ENCODE results near the gene MYBPH.

The MYBPH gene

GRCh38 chr1:203148579-203148978 is 27.0 kb downstream of the MYBPH start:
- DNase-seq (ENCODE audit: low read depth, low spot score): no peak

GRCh38 chr1:203148127-203148526 is 27.5 kb downstream of the MYBPH start:
- peak; percentile 38 for DNase-seq (ENCODE audit: low read depth, low spot score)

GRCh38 chr1:203147376-203147775 is 28.2 kb downstream of the MYBPH start:
- DNase-seq (ENCODE audit: low read depth, low spot score): no peak

- no peak for DNase-seq (ENCODE audit: low read depth, low spot score)
Observed at GRCh38 chr1:203146537-203146936, 29.1 kb downstream of the MYBPH start.

GRCh38 chr1:203146042-203146369 is 29.6 kb downstream of the MYBPH start:
- no peak for DNase-seq (ENCODE audit: low read depth, low spot score)

GRCh38 chr1:203145321-203146041 is 30.1 kb downstream of the MYBPH start:
- DNase-seq (ENCODE audit: low read depth, low spot score): peak; percentile 69

GRCh38 chr1:203144661-203145060 is 31.0 kb downstream of the MYBPH start:
- no peak for DNase-seq (ENCODE audit: low read depth, low spot score)

- DNase-seq (ENCODE audit: low read depth, low spot score): no peak
Observed at GRCh38 chr1:203143641-203144040, 32.0 kb downstream of the MYBPH start.

GRCh38 chr1:203142684-203143408 is 32.8 kb downstream of the MYBPH start:
- DNase-seq (ENCODE audit: low read depth, low spot score): peak; percentile 64

GRCh38 chr1:203142124-203142523 is 33.5 kb downstream of the MYBPH start:
- no peak for DNase-seq (ENCODE audit: low read depth, low spot score)

GRCh38 chr1:203140743-203141520 is 34.7 kb downstream of the MYBPH start:
- DNase-seq (ENCODE audit: low read depth, low spot score): peak; percentile 85

GRCh38 chr1:203139976-203140475 is 35.6 kb downstream of the MYBPH start:
- DNase-seq (ENCODE audit: low read depth, low spot score): no peak

GRCh38 chr1:203138066-203138465 is 37.6 kb downstream of the MYBPH start:
- no peak for DNase-seq (ENCODE audit: low read depth, low spot score)

GRCh38 chr1:203137324-203137723 is 38.3 kb downstream of the MYBPH start:
- no peak for DNase-seq (ENCODE audit: low read depth, low spot score)

- no peak for DNase-seq (ENCODE audit: low read depth, low spot score)
Observed at GRCh38 chr1:203136409-203137042, 39.1 kb downstream of the MYBPH start.

GRCh38 chr1:203135636-203136305 is 39.9 kb downstream of the MYBPH start:
- DNase-seq (ENCODE audit: low read depth, low spot score): no peak

GRCh38 chr1:203133970-203134725 is 41.5 kb downstream of the MYBPH start:
- DNase-seq (ENCODE audit: low read depth, low spot score): peak; percentile 60

GRCh38 chr1:203131548-203132200 is 44.0 kb downstream of the MYBPH start:
- no peak for DNase-seq (ENCODE audit: low read depth, low spot score)

- no peak for DNase-seq (ENCODE audit: low read depth, low spot score)
Observed at GRCh38 chr1:203130358-203130985, 45.2 kb downstream of the MYBPH start.

Data from ELF-1 (cell line).